MG63 (cell line): Measurements from ENCODE around the gene CEP170. TPM values are rescaled to one million over a fixed set of nuclear protein-coding genes. Genes with fewer than 3 reads are reported as not detected.

ENCODE experiments used
- DNase-seq: peaks from one replicate; pipeline ENCODE4 v3.0.0-alpha.2; 2020
- H3K27me3 ChIP-seq: fragments of 250-450 bp; sonication (Bioruptor Pico); 2 replicates; pipeline ENCODE4 v1.5.1; 2020; ENCODE audit warnings: mild to moderate bottlenecking, moderate library complexity
- H3K36me3 ChIP-seq: fragments of 250-450 bp; sonication (Bioruptor Pico); 2 replicates; pipeline ENCODE4 v1.5.1; 2020; ENCODE audit warnings: mild to moderate bottlenecking, moderate library complexity
- H3K4me3 ChIP-seq: fragments of 250-450 bp; sonication (Bioruptor Pico); 2 replicates; pipeline ENCODE4 v1.5.1; 2020; ENCODE audit warnings: mild to moderate bottlenecking, moderate library complexity
- H3K9me3 ChIP-seq: fragments of 250-450 bp; sonication (Bioruptor Pico); 2 replicates; pipeline ENCODE4 v1.5.1; 2020; ENCODE audit warnings: mild to moderate bottlenecking, moderate library complexity
- total RNA-seq: library from RNA; depleted of rRNA; stranded (reverse); fragments of >200 nt; shearing (Covaris generic); gene quantifications from 2 replicates; pipeline ENCODE4 v1.2.3, GENCODE V29; 2014; ENCODE audit warnings: low replicate concordance

The CEP170 gene
- total RNA-seq, 1 experiment from 2014 or later, result 31.9 TPM

GRCh38 chr1:243272401-243272800 lies 17.3 kb upstream of the CEP170 start:
- Histone ChIP-seq H3K9me3 (no peaks in the 10 kb centered on the region), H3K36me3 (peaks cover 41% of the 10 kb centered on the region), H3K4me3 (no peak overlapping the region), H3K27me3 (no peaks in the 10 kb centered on the region)
- DNase-seq, result no peak

- H3K27me3 ChIP-seq, result no peaks in the 10 kb centered on the region
- DNase-seq, result no peak
- H3K9me3 ChIP-seq, result no peaks in the 10 kb centered on the region
- no peak overlapping the region for H3K4me3 ChIP-seq
- peaks cover 37% of the 10 kb centered on the region for H3K36me3 ChIP-seq
These were observed 16.9 kb upstream of the CEP170 start for GRCh38 chr1:243271996-243272395.

- Histone ChIP-seq H3K9me3 (no peaks in the 10 kb centered on the region), H3K4me3 (no peak overlapping the region), H3K36me3 (peaks cover 30% of the 10 kb centered on the region), H3K27me3 (no peaks in the 10 kb centered on the region)
- DNase-seq, result no peak
These were observed 15.2 kb upstream of the CEP170 start for GRCh38 chr1:243270097-243270864.

GRCh38 chr1:243269461-243269801 lies 14.3 kb upstream of the CEP170 start:
- Histone ChIP-seq H3K9me3 (no peaks in the 10 kb centered on the region), H3K27me3 (no peaks in the 10 kb centered on the region), H3K36me3 (peaks cover 25% of the 10 kb centered on the region), H3K4me3 (no peak overlapping the region)
- no peak for DNase-seq

- Histone ChIP-seq H3K27me3 (no peaks in the 10 kb centered on the region), H3K36me3 (peaks cover 21% of the 10 kb centered on the region), H3K4me3 (no peak overlapping the region), H3K9me3 (no peaks in the 10 kb centered on the region)
- DNase-seq, result no peak
These were observed 13.8 kb upstream of the CEP170 start for GRCh38 chr1:243268751-243269460.

GRCh38 chr1:243267914-243268653 lies 13.0 kb upstream of the CEP170 start:
- Histone ChIP-seq H3K36me3 (peaks cover 16% of the 10 kb centered on the region), H3K27me3 (no peaks in the 10 kb centered on the region), H3K4me3 (no peak overlapping the region), H3K9me3 (no peaks in the 10 kb centered on the region)
- no peak for DNase-seq

GRCh38 chr1:243267471-243267880 lies 12.4 kb upstream of the CEP170 start:
- Histone ChIP-seq H3K9me3 (no peaks in the 10 kb centered on the region), H3K4me3 (no peak overlapping the region), H3K36me3 (peaks cover 18% of the 10 kb centered on the region), H3K27me3 (no peaks in the 10 kb centered on the region)
- no peak for DNase-seq

- H3K4me3 ChIP-seq, result no peak overlapping the region
- no peaks in the 10 kb centered on the region for H3K27me3 ChIP-seq
- DNase-seq, result no peak
- no peaks in the 10 kb centered on the region for H3K9me3 ChIP-seq
- H3K36me3 ChIP-seq, result peaks cover 13% of the 10 kb centered on the region
These were observed 11.2 kb upstream of the CEP170 start for GRCh38 chr1:243266231-243266630.

GRCh38 chr1:243264717-243265116 lies 9.6 kb upstream of the CEP170 start:
- no peak overlapping the region for H3K4me3 ChIP-seq
- 0 out of 2 replicates have a peak, but pooled peaks cover 6% of the 10 kb centered on the region for H3K36me3 ChIP-seq
- no peaks in the 10 kb centered on the region for H3K9me3 ChIP-seq
- no peak for DNase-seq
- H3K27me3 ChIP-seq, result no peaks in the 10 kb centered on the region

- no peak overlapping the region for H3K4me3 ChIP-seq
- no peaks in the 10 kb centered on the region for H3K27me3 ChIP-seq
- H3K36me3 ChIP-seq, result 0 out of 2 replicates have a peak, but pooled peaks cover 6% of the 10 kb centered on the region
- DNase-seq, result no peak
- no peaks in the 10 kb centered on the region for H3K9me3 ChIP-seq
These were observed 6.3 kb upstream of the CEP170 start for GRCh38 chr1:243261390-243261789.

GRCh38 chr1:243260221-243260880 lies 5.3 kb upstream of the CEP170 start:
- H3K36me3 ChIP-seq, result 0 out of 2 replicates have a peak, but pooled peaks cover 6% of the 10 kb centered on the region
- no peaks in the 10 kb centered on the region for H3K9me3 ChIP-seq
- H3K4me3 ChIP-seq, result no peak overlapping the region
- DNase-seq, result no peak
- H3K27me3 ChIP-seq, result no peaks in the 10 kb centered on the region

GRCh38 chr1:243258731-243259130 lies 3.6 kb upstream of the CEP170 start:
- H3K9me3 ChIP-seq, result no peaks in the 10 kb centered on the region
- no peak overlapping the region for H3K4me3 ChIP-seq
- 0 out of 2 replicates have a peak, but pooled peaks cover 6% of the 10 kb centered on the region for H3K36me3 ChIP-seq
- DNase-seq, result no peak
- no peaks in the 10 kb centered on the region for H3K27me3 ChIP-seq

- no peaks in the 10 kb centered on the region for H3K27me3 ChIP-seq
- H3K9me3 ChIP-seq, result no peaks in the 10 kb centered on the region
- no peaks in the 10 kb centered on the region for H3K36me3 ChIP-seq
- H3K4me3 ChIP-seq, result peak overlapping the region; percentile 93
- DNase-seq, result no peak
These were observed 2.1 kb upstream of the CEP170 start for GRCh38 chr1:243257189-243257588.

- no peak for DNase-seq
- Histone ChIP-seq H3K9me3 (no peaks in the 10 kb centered on the region), H3K4me3 (peak overlapping the region; percentile 93), H3K27me3 (no peaks in the 10 kb centered on the region), H3K36me3 (no peaks in the 10 kb centered on the region)
These were observed 1.5 kb upstream of the CEP170 start for GRCh38 chr1:243256590-243256989.

GRCh38 chr1:243255791-243256512 lies 871 bp upstream of the CEP170 start, which contains the start of gene SDCCAG8:
SDCCAG8 (plus strand) TSS chr1:243256041; CDS start chr1:243256174, 133 bp downstream.
- no peaks in the 10 kb centered on the region for H3K36me3 ChIP-seq
- peak; percentile 99 for DNase-seq
- H3K4me3 ChIP-seq, result peak within 1 kb of the TSS; percentile 93
- no peaks in the 10 kb centered on the region for H3K9me3 ChIP-seq
- no peaks in the 10 kb centered on the region for H3K27me3 ChIP-seq
